GM12878 (cell line): ENCODE data around the gene ARL14. TPM values are rescaled to one million over a fixed set of nuclear protein-coding genes. Genes with fewer than 3 reads are reported as not detected.

Experiments
- ATAC-seq: fragments of 200-7000 bp; cut with Tn5 transposase; 3 replicates; pipeline ENCODE4 v1.9.1; 2020; ENCODE audit warnings: mild to moderate bottlenecking, moderate library complexity
- BruUV-seq: library from RNA; stranded (reverse); fragments of 400-500 nt; replicated peaks from 2 replicates; lab custom pipeline; 2021; lab: Mats Ljungman, UMichigan
- CTCF ChIA-PET: fragments of 300-600 bp; sonication (Branson Sonifier 250); formaldehyde crosslinking; extraction: SDS; loops from one replicate; lab custom pipeline; 2021; ENCODE audit warnings: inconsistent platforms; lab: Yijun Ruan, JAX
- POLR2A ChIA-PET: fragments of 350-600 bp; formaldehyde crosslinking; extraction: SDS; loops from one replicate; lab custom pipeline; 2021; ENCODE audit warnings: inconsistent platforms; lab: Charles Lee
- RAD21 ChIA-PET: fragments of 300-600 bp; sonication (Branson Sonifier 250); formaldehyde crosslinking; loops from one replicate; lab custom pipeline; 2023; ENCODE audit warnings: antibody characterized with exemption; ENCODE audit not compliant: unreplicated experiment; lab: Charles Lee
- SMC1A ChIA-PET: fragments of 300-600 bp; sonication (Branson Sonifier 250); formaldehyde crosslinking; loops from one replicate; lab custom pipeline; 2023; ENCODE audit not compliant: unreplicated experiment, uncharacterized antibody; lab: Charles Lee
- DNase-seq: peaks from one replicate; pipeline ENCODE4 v3.0.0-alpha.2; 2011; ENCODE audit warnings: low read depth, low spot score
- FAIRE-seq: peaks from 3 replicates; lab custom pipeline; 2011; peaks lifted over from hg19 to GRCh38; lab: Jason Lieb, UNC
- H2AFZ ChIP-seq: 2 replicates; pipeline ENCODE4 v1.6.0; 2011; ENCODE audit warnings: low read depth, low read length, control low read depth; ENCODE audit not compliant: control insufficient read depth
- H3K27ac ChIP-seq: 2 replicates; pipeline ENCODE4 v1.5.1; 2011; ENCODE audit warnings: control low read depth; ENCODE audit not compliant: control insufficient read depth, insufficient read depth
- H3K27me3 ChIP-seq, 2 experiments: replicated peaks in 1 of 2; 2 replicates each; pipeline versions ENCODE4 v1.6.0 to v1.6.1; 2011; ENCODE audit warnings: low read length in 1 of 2; ENCODE audit not compliant: control insufficient read depth in 2 of 2, insufficient read depth in 2 of 2
- H3K36me3 ChIP-seq, 2 experiments: 2 replicates each; pipeline ENCODE4 v1.5.1; 2011; ENCODE audit warnings: low read length in 1 of 2; ENCODE audit not compliant: control insufficient read depth in 2 of 2, insufficient read depth in 2 of 2
- H3K4me1 ChIP-seq: 2 replicates; pipeline ENCODE4 v1.6.1; 2011; ENCODE audit warnings: mild to moderate bottlenecking, low read length, moderate library complexity, mixed read lengths; ENCODE audit not compliant: control insufficient read depth, insufficient read depth
- H3K4me2 ChIP-seq: 2 replicates; pipeline ENCODE4 v1.6.0; 2011; ENCODE audit warnings: control low read depth; ENCODE audit not compliant: control insufficient read depth, insufficient read depth
- H3K4me3 ChIP-seq: fragments of 200-600 bp; sonication (generic); 2 replicates; pipeline ENCODE4 v1.5.1; 2016
- H3K79me2 ChIP-seq: 2 replicates; pipeline ENCODE4 v1.6.0; 2011; ENCODE audit warnings: low read length; ENCODE audit not compliant: control insufficient read depth, insufficient read depth
- H3K9ac ChIP-seq: 2 replicates; pipeline ENCODE4 v1.8.0; 2011; ENCODE audit warnings: low read length, control low read depth, mixed read lengths; ENCODE audit not compliant: control insufficient read depth, insufficient read depth
- H3K9me3 ChIP-seq: replicated peaks from 3 replicates; pipeline ENCODE4 v1.5.1; 2011; ENCODE audit warnings: mild to moderate bottlenecking, low read length; ENCODE audit not compliant: control insufficient read depth, insufficient read depth
- H4K20me1 ChIP-seq: 2 replicates; pipeline ENCODE4 v1.6.0; 2011; ENCODE audit not compliant: control insufficient read depth, insufficient read depth
- EZH2 ChIP-seq: IDR thresholded peaks from 2 replicates; pipeline ENCODE4 v1.6.1; 2012; ENCODE audit warnings: low read depth, mild to moderate bottlenecking, control low read depth, inconsistent platforms, low read length, borderline replicate concordance; ENCODE audit not compliant: control insufficient read depth
- GATAD2B ChIP-seq: fragments of 450-650 bp; conservative IDR thresholded peaks from 2 replicates; pipeline ENCODE4 v1.6.1; 2017; ENCODE audit warnings: low read depth, mild to moderate bottlenecking, moderate library complexity
- HDAC2 ChIP-seq: fragments of 200-600 bp; sonication (generic); IDR thresholded peaks from 2 replicates; pipeline ENCODE4 v1.6.1; 2017
- HDAC6 ChIP-seq: fragments of 200-600 bp; sonication (generic); IDR thresholded peaks from one replicate; pipeline ENCODE4 v1.8.0; 2017; ENCODE audit warnings: antibody characterized with exemption; ENCODE audit not compliant: unreplicated experiment
- IKZF1 ChIP-seq: fragments of 450-650 bp; conservative IDR thresholded peaks from 2 replicates; pipeline ENCODE4 v1.6.1; 2017; ENCODE audit warnings: antibody characterized with exemption, mild to moderate bottlenecking
- MEF2A ChIP-seq: IDR thresholded peaks from 2 replicates; pipeline ENCODE4 v1.6.1; 2011; ENCODE audit warnings: low read depth, mild to moderate bottlenecking, low read length, moderate library complexity; ENCODE audit not compliant: insufficient read depth
- MEF2B ChIP-seq: fragments of 450-650 bp; IDR thresholded peaks from 2 replicates; pipeline ENCODE4 v1.6.1; 2018; ENCODE audit warnings: mild to moderate bottlenecking, moderate library complexity; ENCODE audit not compliant: partially characterized antibody, poor library complexity, severe bottlenecking
- STAT1 ChIP-seq: fragments of 450-650 bp; conservative IDR thresholded peaks from 2 replicates; pipeline ENCODE4 v1.6.1; 2014; ENCODE audit warnings: antibody characterized with exemption, mild to moderate bottlenecking
- TCF3 ChIP-seq: IDR thresholded peaks from 2 replicates; pipeline ENCODE4 v1.6.1; 2012; ENCODE audit warnings: low read depth, mild to moderate bottlenecking, low read length, borderline replicate concordance; ENCODE audit not compliant: insufficient read depth
- WRNIP1 ChIP-seq: IDR thresholded peaks from 2 replicates; pipeline ENCODE4 v1.6.1; 2011; ENCODE audit warnings: low read depth, low read length, improper control_type of control experiment, borderline replicate concordance
- YY1 ChIP-seq: IDR thresholded peaks from 2 replicates; pipeline ENCODE4 v1.6.1; 2011; ENCODE audit warnings: low read depth, mild to moderate bottlenecking, low read length
- ZSCAN29 ChIP-seq: fragments of 450-650 bp; IDR thresholded peaks from 2 replicates; pipeline ENCODE4 v1.6.1; 2017; ENCODE audit warnings: mild to moderate bottlenecking, moderate library complexity
- WGBS: methylation state at CpG from one replicate; pipeline ENCODE4 v1.1.6; 2016; ENCODE audit warnings: low lambda C conversion rate; ENCODE audit not compliant: insufficient replicate concordance, insufficient coverage; ENCODE audit errors: missing lambda C conversion rate; 5-methylcytosine and 5-hydroxymethylcytosine counted together
- in situ Hi-C: fragments of 300-500 bp; cut with MboI; formaldehyde crosslinking; loops from 9 replicates; pipeline ENCODE4 v1.14.3; 2018; ENCODE audit warnings: mixed read lengths
- intact Hi-C: fragments of 100-400 bp; cut with micrococcal nuclease; formaldehyde crosslinking; loops from one replicate; pipeline ENCODE4 v1.14.2; 2022; ENCODE audit not compliant: unreplicated experiment
- polyA plus RNA-seq, 11 experiments: library from polyadenylated mRNA; depleted of rRNA in 4 of 11; unstranded in 6 of 11; stranded (reverse) in 5 of 11; fragments of >200 nt; fragmentation: Nextera tagmentation in 4 of 11; fragmentation: Illumina TruSeq in 1 of 11; extraction: Ambion mirVana in 4 of 11; extraction: Trizol in 1 of 11; gene quantifications; 1 replicate in 1 of 11; 2 replicates in 10 of 11; pipeline versions ENCODE4 v1.2.1 to v1.2.3, GENCODE V29; 2011 to 2016; ENCODE audit warnings: inconsistent platforms in 2 of 11, missing spikeins in 2 of 11, low read depth in 1 of 11
- total RNA-seq, 4 experiments: library from RNA; depleted of rRNA in 3 of 4; stranded (reverse); fragments of >200 nt in 3 of 4; fragmentation: Illumina TruSeq in 1 of 4; extraction: Trizol in 1 of 4; gene quantifications; 2 replicates each; pipeline versions ENCODE4 v1.2.1 to v1.2.3, GENCODE V29; 2013 to 2021
- TF ChIP-seq, protein P1 (sequence below): fragments of 450-650 bp; IDR thresholded peaks from 2 replicates; pipeline ENCODE4 v1.6.1; 2017; ENCODE audit warnings: mild to moderate bottlenecking
- TF ChIP-seq, protein P2 (sequence below): fragments of 450-650 bp; IDR thresholded peaks from 2 replicates; pipeline ENCODE4 v1.6.1; 2017; ENCODE audit warnings: borderline replicate concordance
- TF ChIP-seq, protein P3 (sequence below): IDR thresholded peaks from 2 replicates; pipeline ENCODE4 v1.6.1; 2012; ENCODE audit warnings: low read depth, low read length, improper control_type of control experiment
- TF ChIP-seq, protein P4 (sequence below): IDR thresholded peaks from 2 replicates; pipeline ENCODE4 v1.6.1; 2011; ENCODE audit warnings: low read depth, mild to moderate bottlenecking, low read length, moderate library complexity, borderline replicate concordance; ENCODE audit errors: extremely low read depth
- TF ChIP-seq, protein P5 (sequence below): fragments of 150-350 bp; IDR thresholded peaks from 2 replicates; pipeline ENCODE4 v1.6.1; 2016; ENCODE audit warnings: low read depth, low read length

ARL14 gene
- total and polyA plus RNA-seq, 10 of the 15 experiments (the other 5 are each of a cell fraction or from before 2014, with no cell fraction given): 0.04 to 0.18 TPM; not detected in 8

DNA sequence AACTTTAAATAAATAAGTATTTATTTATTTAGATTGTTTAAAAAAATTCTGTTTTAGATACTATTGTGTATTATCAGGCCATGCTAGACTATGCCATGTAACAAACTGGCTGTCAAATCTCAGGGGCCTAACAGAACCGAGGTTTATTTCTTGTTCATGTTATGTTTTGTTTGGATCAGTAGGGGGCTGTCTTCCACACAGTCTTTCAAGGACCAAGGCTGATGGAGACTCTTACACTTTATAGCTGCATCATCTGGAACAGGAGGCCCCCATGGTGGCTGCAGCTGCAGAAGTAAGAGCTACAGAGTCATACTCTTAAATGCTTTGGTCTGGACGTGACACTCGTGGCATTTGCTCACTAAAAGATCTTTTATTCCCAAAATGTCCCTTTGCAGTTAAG lies 33.0 kb upstream of the ARL14 start:
- Histone ChIP-seq H3K27me3 (no peaks in the 10 kb centered on the region), H4K20me1 (no peaks in the 10 kb centered on the region), H3K4me1 (no peaks in the 10 kb centered on the region), H2AFZ (no peak overlapping the region), H3K4me3 (no peak overlapping the region), H3K79me2 (no peaks in the 10 kb centered on the region), H3K4me2 (no peak overlapping the region), H3K9me3 (no peaks in the 10 kb centered on the region), H3K9ac (no peak overlapping the region), H3K36me3 (no peaks in the 10 kb centered on the region), H3K27ac (no peak overlapping the region)
- ChIA-PET RAD21 (no interaction called here), CTCF (no interaction called here), POLR2A (no interaction called here), SMC1A (interaction anchor here (0.6 kb wide), 1 partner anchor 22 kb away, joined by 3 read pairs; no protein-coding TSS in a partner anchor)
- intact Hi-C loops: no loop called here
- no peak for DNase-seq
- ATAC-seq: peak; percentile 68
- in situ Hi-C loops: no loop called here
- 50% methylated on average over 3 of the region's 3 CpGs for WGBS
- FAIRE-seq: no peak
- no TSS peak for BruUV-seq
- TF ChIP-seq HDAC2 (no peak), TCF3 (no peak), ZSCAN29 (no peak), HDAC6 (no peak), EZH2 (no peak), MEF2B (no peak), IKZF1 (no peak), STAT1 (no peak), GATAD2B (no peak), WRNIP1 (no peak), MEF2A (no peak), YY1 (no peak)
- TF ChIP-seq, protein P1, sequence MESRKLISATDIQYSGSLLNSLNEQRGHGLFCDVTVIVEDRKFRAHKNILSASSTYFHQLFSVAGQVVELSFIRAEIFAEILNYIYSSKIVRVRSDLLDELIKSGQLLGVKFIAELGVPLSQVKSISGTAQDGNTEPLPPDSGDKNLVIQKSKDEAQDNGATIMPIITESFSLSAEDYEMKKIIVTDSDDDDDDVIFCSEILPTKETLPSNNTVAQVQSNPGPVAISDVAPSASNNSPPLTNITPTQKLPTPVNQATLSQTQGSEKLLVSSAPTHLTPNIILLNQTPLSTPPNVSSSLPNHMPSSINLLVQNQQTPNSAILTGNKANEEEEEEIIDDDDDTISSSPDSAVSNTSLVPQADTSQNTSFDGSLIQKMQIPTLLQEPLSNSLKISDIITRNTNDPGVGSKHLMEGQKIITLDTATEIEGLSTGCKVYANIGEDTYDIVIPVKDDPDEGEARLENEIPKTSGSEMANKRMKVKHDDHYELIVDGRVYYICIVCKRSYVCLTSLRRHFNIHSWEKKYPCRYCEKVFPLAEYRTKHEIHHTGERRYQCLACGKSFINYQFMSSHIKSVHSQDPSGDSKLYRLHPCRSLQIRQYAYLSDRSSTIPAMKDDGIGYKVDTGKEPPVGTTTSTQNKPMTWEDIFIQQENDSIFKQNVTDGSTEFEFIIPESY: no peak
- TF ChIP-seq, protein P2, sequence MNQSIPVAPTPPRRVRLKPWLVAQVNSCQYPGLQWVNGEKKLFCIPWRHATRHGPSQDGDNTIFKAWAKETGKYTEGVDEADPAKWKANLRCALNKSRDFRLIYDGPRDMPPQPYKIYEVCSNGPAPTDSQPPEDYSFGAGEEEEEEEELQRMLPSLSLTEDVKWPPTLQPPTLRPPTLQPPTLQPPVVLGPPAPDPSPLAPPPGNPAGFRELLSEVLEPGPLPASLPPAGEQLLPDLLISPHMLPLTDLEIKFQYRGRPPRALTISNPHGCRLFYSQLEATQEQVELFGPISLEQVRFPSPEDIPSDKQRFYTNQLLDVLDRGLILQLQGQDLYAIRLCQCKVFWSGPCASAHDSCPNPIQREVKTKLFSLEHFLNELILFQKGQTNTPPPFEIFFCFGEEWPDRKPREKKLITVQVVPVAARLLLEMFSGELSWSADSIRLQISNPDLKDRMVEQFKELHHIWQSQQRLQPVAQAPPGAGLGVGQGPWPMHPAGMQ: no peak
- TF ChIP-seq, protein P3, sequence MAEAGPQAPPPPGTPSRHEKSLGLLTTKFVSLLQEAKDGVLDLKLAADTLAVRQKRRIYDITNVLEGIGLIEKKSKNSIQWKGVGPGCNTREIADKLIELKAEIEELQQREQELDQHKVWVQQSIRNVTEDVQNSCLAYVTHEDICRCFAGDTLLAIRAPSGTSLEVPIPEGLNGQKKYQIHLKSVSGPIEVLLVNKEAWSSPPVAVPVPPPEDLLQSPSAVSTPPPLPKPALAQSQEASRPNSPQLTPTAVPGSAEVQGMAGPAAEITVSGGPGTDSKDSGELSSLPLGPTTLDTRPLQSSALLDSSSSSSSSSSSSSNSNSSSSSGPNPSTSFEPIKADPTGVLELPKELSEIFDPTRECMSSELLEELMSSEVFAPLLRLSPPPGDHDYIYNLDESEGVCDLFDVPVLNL: no peak
- TF ChIP-seq, protein P4, sequence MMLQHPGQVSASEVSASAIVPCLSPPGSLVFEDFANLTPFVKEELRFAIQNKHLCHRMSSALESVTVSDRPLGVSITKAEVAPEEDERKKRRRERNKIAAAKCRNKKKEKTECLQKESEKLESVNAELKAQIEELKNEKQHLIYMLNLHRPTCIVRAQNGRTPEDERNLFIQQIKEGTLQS: no peak
- TF ChIP-seq, protein P5, sequence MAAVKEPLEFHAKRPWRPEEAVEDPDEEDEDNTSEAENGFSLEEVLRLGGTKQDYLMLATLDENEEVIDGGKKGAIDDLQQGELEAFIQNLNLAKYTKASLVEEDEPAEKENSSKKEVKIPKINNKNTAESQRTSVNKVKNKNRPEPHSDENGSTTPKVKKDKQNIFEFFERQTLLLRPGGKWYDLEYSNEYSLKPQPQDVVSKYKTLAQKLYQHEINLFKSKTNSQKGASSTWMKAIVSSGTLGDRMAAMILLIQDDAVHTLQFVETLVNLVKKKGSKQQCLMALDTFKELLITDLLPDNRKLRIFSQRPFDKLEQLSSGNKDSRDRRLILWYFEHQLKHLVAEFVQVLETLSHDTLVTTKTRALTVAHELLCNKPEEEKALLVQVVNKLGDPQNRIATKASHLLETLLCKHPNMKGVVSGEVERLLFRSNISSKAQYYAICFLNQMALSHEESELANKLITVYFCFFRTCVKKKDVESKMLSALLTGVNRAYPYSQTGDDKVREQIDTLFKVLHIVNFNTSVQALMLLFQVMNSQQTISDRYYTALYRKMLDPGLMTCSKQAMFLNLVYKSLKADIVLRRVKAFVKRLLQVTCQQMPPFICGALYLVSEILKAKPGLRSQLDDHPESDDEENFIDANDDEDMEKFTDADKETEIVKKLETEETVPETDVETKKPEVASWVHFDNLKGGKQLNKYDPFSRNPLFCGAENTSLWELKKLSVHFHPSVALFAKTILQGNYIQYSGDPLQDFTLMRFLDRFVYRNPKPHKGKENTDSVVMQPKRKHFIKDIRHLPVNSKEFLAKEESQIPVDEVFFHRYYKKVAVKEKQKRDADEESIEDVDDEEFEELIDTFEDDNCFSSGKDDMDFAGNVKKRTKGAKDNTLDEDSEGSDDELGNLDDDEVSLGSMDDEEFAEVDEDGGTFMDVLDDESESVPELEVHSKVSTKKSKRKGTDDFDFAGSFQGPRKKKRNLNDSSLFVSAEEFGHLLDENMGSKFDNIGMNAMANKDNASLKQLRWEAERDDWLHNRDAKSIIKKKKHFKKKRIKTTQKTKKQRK: no peak
